ENCODE measurements around the gene ITGB5.
"Not testable (repeated sequence)": the region's sequence is repeated elsewhere in the genome, so short reads cannot be mapped to it uniquely, and the experiment has no call there.

ITGB5 gene

GRCh38 chr3:124812291-124813265, 74.6 kb downstream of the ITGB5 start:
- no peak for DNase-seq

GRCh38 chr3:124811436-124811835, 75.7 kb downstream of the ITGB5 start:
- DNase-seq: no peak

GRCh38 chr3:124810970-124811369, 76.2 kb downstream of the ITGB5 start:
- no peak for DNase-seq

GRCh38 chr3:124809039-124809438, 78.1 kb downstream of the ITGB5 start:
- no peak for DNase-seq

- DNase-seq: no peak
Observed at GRCh38 chr3:124805671-124806070, 81.5 kb downstream of the ITGB5 start.

GRCh38 chr3:124804875-124805274, 82.3 kb downstream of the ITGB5 start:
- no peak for DNase-seq

- no peak for DNase-seq
Observed at GRCh38 chr3:124802702-124803101, 84.5 kb downstream of the ITGB5 start.

- DNase-seq: no peak
Observed at GRCh38 chr3:124802061-124802698, 85.0 kb downstream of the ITGB5 start.

- no peak for DNase-seq
Observed at GRCh38 chr3:124800511-124801258, 86.5 kb downstream of the ITGB5 start.

- DNase-seq: no peak
Observed at GRCh38 chr3:124800076-124800475, 87.1 kb downstream of the ITGB5 start.

- no peak for DNase-seq
Observed at GRCh38 chr3:124799676-124800075, 87.5 kb downstream of the ITGB5 start.

GRCh38 chr3:124797426-124797945, 89.7 kb downstream of the ITGB5 start:
- DNase-seq: no peak

GRCh38 chr3:124796477-124796876, 90.7 kb downstream of the ITGB5 start:
- no peak for DNase-seq

- no peak for DNase-seq
Observed at GRCh38 chr3:124793054-124793739, 94.0 kb downstream of the ITGB5 start.

GRCh38 chr3:124792341-124793040, 94.7 kb downstream of the ITGB5 start:
- DNase-seq: no peak

GRCh38 chr3:124791639-124792151, 95.5 kb downstream of the ITGB5 start:
- no peak for DNase-seq

GRCh38 chr3:124791142-124791541, 96.0 kb downstream of the ITGB5 start:
- DNase-seq: no peak

- not testable (repeated sequence) for DNase-seq
Observed at GRCh38 chr3:124789103-124789502, 98.1 kb downstream of the ITGB5 start.

- no peak for DNase-seq
Observed at GRCh38 chr3:124788254-124788745, 98.9 kb downstream of the ITGB5 start.

GRCh38 chr3:124787476-124788195, 99.5 kb downstream of the ITGB5 start:
- no peak for DNase-seq

Data from activated CD8-positive, alpha-beta memory T cell treated with anti-CD3 and anti-CD28 coated beads for 24 hours (primary cell).